Hepatocyte (in vitro differentiated cells): ENCODE measurements around the gene HHEX. TPM values are rescaled to one million over a fixed set of nuclear protein-coding genes. Genes with fewer than 3 reads are reported as not detected.

Experiments used
- DNase-seq: peaks from one replicate; pipeline ENCODE4 v3.0.0-alpha.2; 2016; ENCODE audit warnings: low spot score
- H2AFZ ChIP-seq: fragments of 200-600 bp; sonication (generic); 2 replicates; pipeline ENCODE4 v1.6.0; 2016; ENCODE audit warnings: antibody characterized with exemption, mild to moderate bottlenecking
- H3K27ac ChIP-seq: fragments of 200-600 bp; sonication (generic); 2 replicates; pipeline ENCODE4 v1.5.1; 2016; ENCODE audit warnings: mild to moderate bottlenecking
- H3K27me3 ChIP-seq: fragments of 200-600 bp; sonication (generic); 2 replicates; pipeline ENCODE4 v1.6.1; 2016
- H3K36me3 ChIP-seq: fragments of 200-600 bp; sonication (generic); replicated peaks from 2 replicates; pipeline ENCODE4 v1.5.1; 2016; ENCODE audit warnings: low read depth; ENCODE audit not compliant: insufficient read depth
- H3K4me1 ChIP-seq: fragments of 200-600 bp; sonication (generic); 2 replicates; pipeline ENCODE4 v1.5.1; 2016; ENCODE audit warnings: mild to moderate bottlenecking, moderate library complexity; ENCODE audit not compliant: insufficient read depth
- H3K4me2 ChIP-seq: fragments of 200-600 bp; sonication (generic); 2 replicates; pipeline ENCODE4 v1.6.0; 2016
- H3K4me3 ChIP-seq: fragments of 200-600 bp; sonication (generic); 2 replicates; pipeline ENCODE4 v1.5.1; 2016; ENCODE audit warnings: mild to moderate bottlenecking
- H3K79me2 ChIP-seq: fragments of 200-600 bp; sonication (generic); 2 replicates; pipeline ENCODE4 v1.6.0; 2017; ENCODE audit warnings: mild to moderate bottlenecking
- H3K9me2 ChIP-seq: fragments of 200-600 bp; sonication (generic); replicated peaks from 2 replicates; pipeline ENCODE4 v1.6.0; 2017; ENCODE audit warnings: mild to moderate bottlenecking; ENCODE audit not compliant: insufficient read depth
- H3K9me3 ChIP-seq: fragments of 200-600 bp; sonication (generic); 2 replicates; pipeline ENCODE4 v1.5.1; 2016; ENCODE audit warnings: low read depth, mild to moderate bottlenecking
- H4K20me1 ChIP-seq: fragments of 200-600 bp; sonication (generic); 2 replicates; pipeline ENCODE4 v1.6.0; 2016; ENCODE audit warnings: mild to moderate bottlenecking; ENCODE audit not compliant: insufficient read depth, poor library complexity, severe bottlenecking
- CTCF ChIP-seq: fragments of 200-600 bp; sonication (generic); IDR thresholded peaks from 2 replicates; pipeline ENCODE4 v1.5.1; 2016; ENCODE audit warnings: antibody characterized with exemption, mild to moderate bottlenecking; ENCODE audit not compliant: poor library complexity
- EZH2 ChIP-seq: fragments of 200-600 bp; sonication (generic); IDR thresholded peaks from 2 replicates; pipeline ENCODE4 v1.6.1; 2016; ENCODE audit warnings: antibody characterized with exemption, mild to moderate bottlenecking, borderline replicate concordance
- EZH2phosphoT487 ChIP-seq: fragments of 200-600 bp; sonication (generic); IDR thresholded peaks from one replicate; pipeline ENCODE4 v1.6.1; 2018; ENCODE audit warnings: antibody characterized with exemption, mild to moderate bottlenecking, low read depth, moderate library complexity; ENCODE audit not compliant: unreplicated experiment, severe bottlenecking
- WGBS: methylation state at CpG from one replicate; pipeline ENCODE4 v1.1.6; 2016; ENCODE audit warnings: low lambda C conversion rate; ENCODE audit errors: missing lambda C conversion rate; 5-methylcytosine and 5-hydroxymethylcytosine counted together
- polyA plus RNA-seq: library from polyadenylated mRNA; unstranded; fragments of >200 nt; fragmentation: Nextera tagmentation; extraction: Ambion mirVana; gene quantifications from 2 replicates; pipeline ENCODE4 v1.2.1, GENCODE V29; 2016
- total RNA-seq: library from RNA; depleted of rRNA; stranded (reverse); fragments of >200 nt; gene quantifications from 2 replicates; pipeline ENCODE4 v1.2.3, GENCODE V29; 2014

The HHEX gene
- total and polyA plus RNA-seq, 2 experiments from 2014 or later, result 15.1 to 18.4 TPM

GRCh38 chr10:92719991-92720830 lies 30.5 kb downstream of the HHEX start:
- no peaks in the 10 kb centered on the region for H3K4me1 ChIP-seq
- TF ChIP-seq EZH2, result no peak
- TF ChIP-seq EZH2phosphoT487, result no peak
- TF ChIP-seq CTCF, result no peak
- DNase-seq, result no peak
- H3K4me3 ChIP-seq, result no peak overlapping the region
- H2AFZ ChIP-seq, result no peak overlapping the region
- H3K9me2 ChIP-seq, result no peaks in the 10 kb centered on the region
- no peak overlapping the region for H3K27ac ChIP-seq
- no peaks in the 10 kb centered on the region for H3K36me3 ChIP-seq
- peaks cover 15% of the 10 kb centered on the region for H3K27me3 ChIP-seq
- no peaks in the 10 kb centered on the region for H3K79me2 ChIP-seq
- no peak overlapping the region for H3K4me2 ChIP-seq
- 73% methylated on average over 5 of the region's 5 CpGs for WGBS
- no peaks in the 10 kb centered on the region for H3K9me3 ChIP-seq
- no peaks in the 10 kb centered on the region for H4K20me1 ChIP-seq

GRCh38 chr10:92720831-92721165 lies 31.0 kb downstream of the HHEX start:
- no peaks in the 10 kb centered on the region for H3K79me2 ChIP-seq
- H2AFZ ChIP-seq, result no peak overlapping the region
- H4K20me1 ChIP-seq, result no peaks in the 10 kb centered on the region
- H3K36me3 ChIP-seq, result no peaks in the 10 kb centered on the region
- H3K9me2 ChIP-seq, result no peaks in the 10 kb centered on the region
- no peak overlapping the region for H3K4me3 ChIP-seq
- peaks cover 15% of the 10 kb centered on the region for H3K27me3 ChIP-seq
- H3K4me2 ChIP-seq, result no peak overlapping the region
- H3K4me1 ChIP-seq, result no peaks in the 10 kb centered on the region
- H3K27ac ChIP-seq, result no peak overlapping the region
- TF ChIP-seq EZH2 (no peak), CTCF (no peak), EZH2phosphoT487 (no peak)
- H3K9me3 ChIP-seq, result no peaks in the 10 kb centered on the region
- no peak for DNase-seq

GRCh38 chr10:92722349-92722748 lies 32.6 kb downstream of the HHEX start:
- Histone ChIP-seq H3K27ac (no peak overlapping the region), H3K4me3 (no peak overlapping the region), H3K79me2 (no peaks in the 10 kb centered on the region), H3K4me2 (no peak overlapping the region), H3K36me3 (no peaks in the 10 kb centered on the region), H4K20me1 (no peaks in the 10 kb centered on the region), H2AFZ (no peak overlapping the region), H3K9me2 (no peaks in the 10 kb centered on the region), H3K27me3 (peaks cover 15% of the 10 kb centered on the region), H3K4me1 (no peaks in the 10 kb centered on the region), H3K9me3 (no peaks in the 10 kb centered on the region)
- DNase-seq, result no peak
- TF ChIP-seq EZH2phosphoT487 (no peak), EZH2 (no peak), CTCF (no peak)
